OCI-LY3 (cell line): ENCODE results near the gene CTBP2.
"Not testable (repeated sequence)": the region's sequence is repeated elsewhere in the genome, so short reads cannot be mapped to it uniquely, and the experiment has no call there.

ENCODE experiments used
- H2AFZ ChIP-seq: fragments of 200-600, 300-600 bp; shearing (Covaris generic); 2 replicates; pipeline ENCODE4 v1.6.0; 2014; ENCODE audit warnings: antibody characterized with exemption, low read depth, low read length
- H3K27ac ChIP-seq: fragments of 200-600, 300-600 bp; sonication (generic); 2 replicates; pipeline ENCODE4 v1.5.1; 2014; ENCODE audit warnings: mild to moderate bottlenecking, low read length, moderate library complexity, mixed read lengths
- H3K27me3 ChIP-seq: fragments of 200-600, 300-600 bp; sonication (generic); 2 replicates; pipeline ENCODE4 v1.6.1; 2014; ENCODE audit warnings: low read depth, low read length, mixed read lengths
- H3K36me3 ChIP-seq: fragments of 200-600, 300-600 bp; sonication (generic); replicated peaks from 2 replicates; pipeline ENCODE3; 2014; ENCODE audit warnings: low read depth, low read length, mixed read lengths
- H3K4me1 ChIP-seq: fragments of 300-600, 200-600 bp; sonication (generic); 2 replicates; pipeline ENCODE4 v1.6.1; 2014; ENCODE audit warnings: low read length, mixed read lengths
- H3K4me2 ChIP-seq: fragments of 200-600, 300-600 bp; sonication (generic); 2 replicates; pipeline ENCODE4 v1.6.1; 2014; ENCODE audit warnings: low read length, mixed read lengths
- H3K4me3 ChIP-seq: fragments of 300-600, 200-600 bp; sonication (generic); 2 replicates; pipeline ENCODE4 v1.5.1; 2014; ENCODE audit warnings: antibody characterized with exemption, mild to moderate bottlenecking, low read length, moderate library complexity
- H3K79me2 ChIP-seq: fragments of 300-600, 200-600 bp; shearing (Covaris generic); 2 replicates; pipeline ENCODE4 v1.6.1; 2014; ENCODE audit warnings: mild to moderate bottlenecking, low read length, mixed read lengths
- H3K9ac ChIP-seq: fragments of 300-600, 200-600 bp; shearing (Covaris generic); 2 replicates; pipeline ENCODE4 v1.6.0; 2014; ENCODE audit warnings: mild to moderate bottlenecking, low read length, moderate library complexity
- H3K9me3 ChIP-seq: fragments of 200-600, 300-600 bp; shearing (Covaris generic); 2 replicates; pipeline ENCODE4 v1.6.1; 2014; ENCODE audit warnings: low read length, mixed read lengths; ENCODE audit not compliant: insufficient read depth
- H4K20me1 ChIP-seq: fragments of 200-600, 300-600 bp; sonication (generic); 2 replicates; pipeline ENCODE4 v1.6.1; 2016; ENCODE audit warnings: low read length, mixed read lengths; ENCODE audit not compliant: insufficient read depth
- EZH2phosphoT487 ChIP-seq: fragments of 200-600 bp; shearing (Covaris generic); IDR thresholded peaks from 2 replicates; pipeline ENCODE4 v1.6.1; 2018; ENCODE audit warnings: antibody characterized with exemption, mixed run types, low read depth
- TF ChIP-seq, protein P1 (sequence below): fragments of 200-600, 300-600 bp; sonication (generic); IDR thresholded peaks from 2 replicates; pipeline ENCODE4 v1.5.1; 2014; ENCODE audit warnings: antibody characterized with exemption, low read length, low read depth

The CTBP2 gene

GRCh38 chr10:125083576-125083920 is 76.8 kb downstream of the CTBP2 start:
- Histone ChIP-seq H4K20me1 (no peaks in the 10 kb centered on the region; the same call in 1 of the 2 replicates), H3K79me2 (no peaks in the 10 kb centered on the region), H3K9me3 (no peaks in the 10 kb centered on the region), H2AFZ (no peak overlapping the region), H3K4me3 (no peak overlapping the region), H3K9ac (no peak overlapping the region), H3K27me3 (peaks cover 25% of the 10 kb centered on the region; the same call in 1 of the 2 replicates), H3K27ac (no peak overlapping the region), H3K4me1 (no peaks in the 10 kb centered on the region), H3K4me2 (no peak overlapping the region), H3K36me3 (no peaks in the 10 kb centered on the region)
- TF ChIP-seq, protein P1, sequence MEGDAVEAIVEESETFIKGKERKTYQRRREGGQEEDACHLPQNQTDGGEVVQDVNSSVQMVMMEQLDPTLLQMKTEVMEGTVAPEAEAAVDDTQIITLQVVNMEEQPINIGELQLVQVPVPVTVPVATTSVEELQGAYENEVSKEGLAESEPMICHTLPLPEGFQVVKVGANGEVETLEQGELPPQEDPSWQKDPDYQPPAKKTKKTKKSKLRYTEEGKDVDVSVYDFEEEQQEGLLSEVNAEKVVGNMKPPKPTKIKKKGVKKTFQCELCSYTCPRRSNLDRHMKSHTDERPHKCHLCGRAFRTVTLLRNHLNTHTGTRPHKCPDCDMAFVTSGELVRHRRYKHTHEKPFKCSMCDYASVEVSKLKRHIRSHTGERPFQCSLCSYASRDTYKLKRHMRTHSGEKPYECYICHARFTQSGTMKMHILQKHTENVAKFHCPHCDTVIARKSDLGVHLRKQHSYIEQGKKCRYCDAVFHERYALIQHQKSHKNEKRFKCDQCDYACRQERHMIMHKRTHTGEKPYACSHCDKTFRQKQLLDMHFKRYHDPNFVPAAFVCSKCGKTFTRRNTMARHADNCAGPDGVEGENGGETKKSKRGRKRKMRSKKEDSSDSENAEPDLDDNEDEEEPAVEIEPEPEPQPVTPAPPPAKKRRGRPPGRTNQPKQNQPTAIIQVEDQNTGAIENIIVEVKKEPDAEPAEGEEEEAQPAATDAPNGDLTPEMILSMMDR = no peak
- no peak for TF ChIP-seq EZH2phosphoT487

DNA sequence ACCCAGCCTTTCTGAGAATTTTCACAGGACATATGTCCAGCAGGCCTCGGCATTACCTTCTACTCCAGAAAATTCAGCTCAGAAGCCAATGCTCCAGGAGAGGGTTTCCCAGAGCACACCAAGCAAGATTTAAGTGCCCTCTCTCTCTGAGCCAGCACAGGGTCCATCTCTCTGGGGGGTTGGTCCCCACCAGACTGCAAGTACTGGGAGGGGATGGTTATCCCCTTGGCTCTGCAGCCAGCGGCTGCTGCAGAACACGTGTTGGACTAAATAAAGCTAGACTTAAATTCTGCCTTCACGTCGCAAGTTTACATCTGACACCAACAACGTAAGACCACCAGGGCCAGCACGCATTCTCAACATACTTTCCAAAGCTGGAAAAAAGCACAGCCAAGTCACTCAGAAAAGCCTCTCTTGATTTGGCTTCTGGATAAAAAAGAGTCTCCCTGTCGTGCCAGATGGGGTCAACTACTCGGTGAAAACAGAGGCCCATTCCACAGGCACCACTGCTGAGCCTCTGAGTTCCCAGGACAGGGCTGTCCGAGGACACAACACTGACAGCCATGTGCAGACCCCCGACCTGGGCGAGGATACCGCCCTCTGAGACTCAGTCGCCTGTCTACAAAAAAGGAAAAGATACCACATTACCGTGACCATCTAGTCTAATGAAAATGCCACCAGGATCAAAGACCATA is 77.3 kb downstream of the CTBP2 start:
- Histone ChIP-seq H3K27ac (no peak overlapping the region), H3K36me3 (no peaks in the 10 kb centered on the region), H4K20me1 (no peaks in the 10 kb centered on the region; the same call in 1 of the 2 replicates), H3K27me3 (peaks cover 26% of the 10 kb centered on the region; the same call in 1 of the 2 replicates), H3K9ac (no peak overlapping the region), H3K9me3 (no peaks in the 10 kb centered on the region), H2AFZ (no peak overlapping the region), H3K4me1 (no peaks in the 10 kb centered on the region), H3K4me2 (no peak overlapping the region), H3K79me2 (no peaks in the 10 kb centered on the region), H3K4me3 (no peak overlapping the region)
- no peak for TF ChIP-seq EZH2phosphoT487
- TF ChIP-seq, protein P1 = no peak

GRCh38 chr10:125082471-125082870 is 77.9 kb downstream of the CTBP2 start:
- H4K20me1 ChIP-seq, H2AFZ ChIP-seq, H3K4me1 ChIP-seq, H3K79me2 ChIP-seq, H3K27ac ChIP-seq, H3K9me3 ChIP-seq, H3K4me3 ChIP-seq, H3K9ac ChIP-seq, H3K36me3 ChIP-seq, H3K4me2 ChIP-seq: not testable (repeated sequence)
- H3K27me3 ChIP-seq = peaks cover 24% of the 10 kb centered on the region; the same call in 1 of the 2 replicates

DNA sequence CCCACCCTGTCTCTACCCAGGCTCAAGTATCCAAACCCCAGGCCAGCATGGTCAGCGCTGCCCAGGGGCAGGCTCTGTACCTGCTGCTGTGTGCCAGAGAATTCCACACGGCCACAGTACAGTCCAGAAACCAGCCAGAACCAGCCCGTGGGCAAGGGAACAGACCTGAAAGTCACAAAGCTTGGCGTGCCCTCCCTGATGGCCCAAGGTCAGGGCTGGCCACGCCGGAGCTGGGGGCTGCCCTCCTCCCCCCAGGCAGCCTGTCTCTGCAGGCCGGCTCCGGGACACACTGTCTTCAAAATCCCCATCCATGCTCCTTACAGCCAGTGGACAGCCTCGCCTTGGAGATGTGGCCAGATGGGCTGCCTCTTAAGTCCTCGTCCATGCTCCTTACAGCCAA is 78.4 kb downstream of the CTBP2 start:
- TF ChIP-seq, protein P1 = no peak
- no peak for TF ChIP-seq EZH2phosphoT487
- Histone ChIP-seq H3K9me3 (no peaks in the 10 kb centered on the region), H3K9ac (no peak overlapping the region), H3K4me1 (no peaks in the 10 kb centered on the region), H3K27me3 (peaks cover 25% of the 10 kb centered on the region), H3K79me2 (no peaks in the 10 kb centered on the region), H4K20me1 (no peaks in the 10 kb centered on the region; the same call in 1 of the 2 replicates), H3K4me3 (no peak overlapping the region), H3K4me2 (no peak overlapping the region), H3K36me3 (no peaks in the 10 kb centered on the region), H2AFZ (no peak overlapping the region), H3K27ac (no peak overlapping the region)
